Measurements from ENCODE around the gene RIC8A.

RIC8A gene

GRCh38 chr11:225734-226453 lies 18.4 kb downstream of the RIC8A start:
- no peak for TF ChIP-seq CTCF (conservative IDR thresholded peaks at IDR 0.05)
- no peak overlapping the region for H3K27ac ChIP-seq

- H3K27ac ChIP-seq: no peak overlapping the region
- no peak for TF ChIP-seq CTCF (conservative IDR thresholded peaks at IDR 0.05)
Measured at GRCh38 chr11:227824-228379, 20.4 kb downstream of the RIC8A start.

GRCh38 chr11:230431-230830 lies 22.9 kb downstream of the RIC8A start:
- TF ChIP-seq CTCF (conservative IDR thresholded peaks at IDR 0.05): no peak
- H3K27ac ChIP-seq: no peak overlapping the region

- H3K27ac ChIP-seq: no peak overlapping the region
- TF ChIP-seq CTCF (conservative IDR thresholded peaks at IDR 0.05): no peak
Measured at GRCh38 chr11:232783-233565, 25.5 kb downstream of the RIC8A start.

- H3K27ac ChIP-seq: peak overlapping the region; percentile 89
- TF ChIP-seq CTCF (conservative IDR thresholded peaks at IDR 0.05): no peak
Measured at GRCh38 chr11:235180-235579, 27.7 kb downstream of the RIC8A start.

- peak overlapping the region; percentile 89 for H3K27ac ChIP-seq
- no peak for TF ChIP-seq CTCF (conservative IDR thresholded peaks at IDR 0.05)
Measured at GRCh38 chr11:235609-235996, 28.1 kb downstream of the RIC8A start.

GRCh38 chr11:235997-236773 lies 28.7 kb downstream of the RIC8A start, which contains the start of gene SIRT3:
SIRT3 (minus strand) TSS chr11:236342; CDS start chr11:236328, 14 bp downstream.
- TF ChIP-seq CTCF (conservative IDR thresholded peaks at IDR 0.05): no peak
- H3K27ac ChIP-seq: peak within 1 kb of the TSS; percentile 89

Data from VCaP (cell line).